Embryonic facial prominence (tissue), 1 donor: Measurements from ENCODE around the gene DMWD.
A peak's percentile ranks its signal among the peaks of the same experiment; 100 is the strongest.

Experiments used
- DNase-seq: peaks from one replicate; pipeline ENCODE4 v3.0.0-alpha.2; 2016; ENCODE audit errors: extremely low spot score

The DMWD gene

GRCh38 chr19:45770192-45771101 is 22.2 kb downstream of the DMWD start:
- DNase-seq: peak; percentile 96

GRCh38 chr19:45769821-45770191 is 22.8 kb downstream of the DMWD start:
- no peak for DNase-seq

- DNase-seq: peak; percentile 97
Measured at GRCh38 chr19:45768984-45769782, 23.5 kb downstream of the DMWD start, which contains the start of gene SIX5. Gene SIX5, minus strand, starts transcription at chr19:45769252. Its CDS starts 408 bp downstream, at chr19:45768844.

GRCh38 chr19:45768655-45768983 is 24.0 kb downstream of the DMWD start:
- no peak for DNase-seq

GRCh38 chr19:45767881-45768654 is 24.6 kb downstream of the DMWD start:
- DNase-seq: no peak

- peak; percentile 56 for DNase-seq
Measured at GRCh38 chr19:45767410-45767880, 25.2 kb downstream of the DMWD start.

GRCh38 chr19:45766869-45767346 is 25.7 kb downstream of the DMWD start:
- no peak for DNase-seq

- no peak for DNase-seq
Measured at GRCh38 chr19:45766296-45766868, 26.3 kb downstream of the DMWD start.

GRCh38 chr19:45765702-45766295 is 26.8 kb downstream of the DMWD start:
- no peak for DNase-seq

- DNase-seq: no peak
Measured at GRCh38 chr19:45764945-45765701, 27.5 kb downstream of the DMWD start.

- no peak for DNase-seq
Measured at GRCh38 chr19:45764475-45764874, 28.2 kb downstream of the DMWD start.

GRCh38 chr19:45763691-45764294 is 28.9 kb downstream of the DMWD start:
- no peak for DNase-seq

GRCh38 chr19:45762870-45763631 is 29.6 kb downstream of the DMWD start:
- DNase-seq: no peak

GRCh38 chr19:45761714-45762113 is 30.9 kb downstream of the DMWD start:
- no peak for DNase-seq

GRCh38 chr19:45758921-45759320 is 33.7 kb downstream of the DMWD start:
- no peak for DNase-seq

GRCh38 chr19:45757695-45758094 is 35.0 kb downstream of the DMWD start:
- no peak for DNase-seq

GRCh38 chr19:45754323-45754722 is 38.3 kb downstream of the DMWD start:
- no peak for DNase-seq

GRCh38 chr19:45753548-45753947 is 39.1 kb downstream of the DMWD start:
- DNase-seq: no peak

GRCh38 chr19:45752639-45753038 is 40.0 kb downstream of the DMWD start:
- no peak for DNase-seq
